Measurements from ENCODE around the gene C15orf61.

The C15orf61 gene

DNA sequence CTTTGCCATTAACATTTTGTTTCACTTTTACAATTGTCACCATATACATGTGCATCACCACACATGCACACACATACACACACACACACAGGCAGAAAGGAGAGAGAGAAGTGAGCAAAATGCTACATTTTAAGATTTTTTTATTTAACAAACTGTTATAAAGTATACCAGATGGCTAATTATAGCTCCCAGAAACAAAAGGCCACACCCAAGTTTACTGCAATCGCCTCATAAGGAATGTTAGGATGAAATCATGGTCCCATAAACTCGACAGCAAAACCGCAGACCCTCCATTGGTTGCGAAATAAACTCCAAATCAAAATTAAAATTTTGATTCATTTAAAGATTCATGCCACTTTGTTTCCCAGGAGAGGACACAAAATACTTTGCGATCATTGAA lies 16.1 kb upstream of the C15orf61 start:
- Histone ChIP-seq H3K27ac (ENCODE audit: low read depth, low read length) (no peak overlapping the region), H3K27me3 (ENCODE audit: control insufficient read depth, insufficient read depth, low read length) (no peaks in the 10 kb centered on the region), H3K4me1 (ENCODE audit: control insufficient read depth, insufficient read depth, low read length) (peaks cover 9% of the 10 kb centered on the region), H3K9ac (ENCODE audit: low read length) (no peak overlapping the region), H3K4me3 (ENCODE audit: low read depth, low read length) (no peak overlapping the region), H3K9me3 (ENCODE audit: control insufficient read depth, insufficient read depth, low read depth, low read length) (no peaks in the 10 kb centered on the region), H3K36me3 (ENCODE audit: control insufficient read depth, insufficient read depth, low read length) (no peaks in the 10 kb centered on the region)

DNA sequence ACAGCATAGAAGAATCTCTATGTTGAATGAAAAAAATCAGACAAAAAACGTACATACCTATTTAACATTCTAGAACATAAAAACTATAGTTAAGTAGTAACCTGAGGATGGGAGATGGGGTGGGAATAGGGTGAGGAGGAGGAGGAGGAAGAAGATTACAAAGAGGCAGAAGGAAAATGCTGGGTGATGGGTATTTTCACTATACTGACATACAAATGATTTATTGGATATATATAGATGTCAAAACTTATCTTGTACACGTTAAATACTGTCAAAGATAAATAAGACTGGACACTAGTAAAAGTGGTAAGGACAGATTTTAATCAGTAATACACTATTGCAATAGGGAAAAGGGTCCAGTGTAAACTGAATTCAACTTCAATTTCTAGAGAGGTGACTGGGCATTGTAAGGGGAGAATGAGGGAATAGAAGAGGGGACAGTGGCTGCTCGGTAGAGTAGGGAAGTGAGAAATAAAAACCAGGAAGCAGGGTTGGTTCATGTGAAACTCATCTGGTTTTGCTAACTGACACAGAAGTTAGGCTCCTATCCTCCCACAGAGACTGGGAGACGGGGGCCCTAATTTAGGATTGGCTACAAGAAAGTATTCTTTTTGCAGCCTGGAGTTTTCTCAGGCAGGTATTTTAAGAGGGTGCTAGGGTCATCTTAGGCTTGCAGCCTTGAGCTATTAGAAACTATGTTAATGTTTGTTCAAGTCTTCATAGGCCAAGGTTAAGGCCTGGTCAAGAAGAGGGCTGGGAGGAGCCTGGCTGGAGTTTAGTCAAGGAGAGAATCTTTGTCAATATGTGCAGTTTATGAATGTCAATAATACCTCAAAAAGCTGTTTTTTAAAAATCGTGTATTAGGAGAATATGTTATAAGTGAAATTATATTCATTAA lies 15.0 kb upstream of the C15orf61 start:
- Histone ChIP-seq H3K36me3 (ENCODE audit: control insufficient read depth, insufficient read depth, low read length) (no peaks in the 10 kb centered on the region), H3K27me3 (ENCODE audit: control insufficient read depth, insufficient read depth, low read length) (no peaks in the 10 kb centered on the region), H3K27ac (ENCODE audit: low read depth, low read length) (no peak overlapping the region), H3K9ac (ENCODE audit: low read length) (no peak overlapping the region), H3K4me1 (ENCODE audit: control insufficient read depth, insufficient read depth, low read length) (peaks cover 9% of the 10 kb centered on the region), H3K9me3 (ENCODE audit: control insufficient read depth, insufficient read depth, low read depth, low read length) (no peaks in the 10 kb centered on the region), H3K4me3 (ENCODE audit: low read depth, low read length) (no peak overlapping the region)

DNA sequence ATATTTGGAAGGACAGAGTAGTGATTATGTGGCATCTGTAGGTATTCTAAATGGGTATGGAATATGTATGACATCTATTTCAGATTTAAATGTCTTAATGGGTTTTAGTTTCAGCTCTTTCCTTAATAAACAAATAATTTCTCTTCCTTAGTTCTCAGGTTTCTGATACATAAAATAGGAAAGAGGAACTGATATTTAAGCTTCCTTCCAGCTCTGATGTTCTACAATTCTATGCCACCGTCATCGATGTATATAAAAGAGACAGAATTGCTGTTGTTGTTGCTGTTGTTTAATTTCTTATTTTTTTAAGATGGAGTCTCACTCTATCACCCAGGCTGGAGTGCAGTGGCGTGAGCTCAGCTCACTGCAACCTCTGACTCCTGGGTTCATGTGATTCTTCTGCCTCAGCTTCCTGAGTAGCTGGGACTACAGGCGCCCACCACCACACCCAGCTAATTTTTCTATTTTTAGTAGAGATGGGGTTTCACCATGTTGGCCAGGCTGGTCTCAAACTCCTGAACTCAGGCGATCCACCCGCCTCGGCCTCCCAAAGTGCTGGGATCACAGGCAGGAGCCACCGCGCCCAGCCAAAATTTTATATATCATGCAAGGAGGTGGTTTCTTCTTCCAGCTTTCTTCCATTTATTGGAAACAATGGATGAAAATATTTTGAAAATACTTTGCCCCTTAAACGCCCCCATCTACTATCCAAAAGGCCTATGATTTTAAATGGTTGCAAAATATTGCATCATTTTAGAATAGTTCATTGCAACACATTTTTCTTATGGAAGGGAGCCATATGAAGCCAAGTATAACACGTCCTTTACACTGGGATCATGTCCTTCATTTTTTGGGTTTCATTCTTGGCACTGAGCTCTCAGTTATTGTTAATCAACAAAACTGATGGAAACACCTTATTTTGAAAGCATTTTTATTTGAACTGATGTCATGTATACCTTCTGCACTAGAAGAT lies 13.9 kb upstream of the C15orf61 start:
- Histone ChIP-seq H3K4me1 (ENCODE audit: control insufficient read depth, insufficient read depth, low read length) (peaks cover 2% of the 10 kb centered on the region), H3K27me3 (ENCODE audit: control insufficient read depth, insufficient read depth, low read length) (no peaks in the 10 kb centered on the region), H3K36me3 (ENCODE audit: control insufficient read depth, insufficient read depth, low read length) (no peaks in the 10 kb centered on the region), H3K4me3 (ENCODE audit: low read depth, low read length) (no peak overlapping the region), H3K9me3 (ENCODE audit: control insufficient read depth, insufficient read depth, low read depth, low read length) (no peaks in the 10 kb centered on the region), H3K9ac (ENCODE audit: low read length) (no peak overlapping the region), H3K27ac (ENCODE audit: low read depth, low read length) (no peak overlapping the region)

DNA sequence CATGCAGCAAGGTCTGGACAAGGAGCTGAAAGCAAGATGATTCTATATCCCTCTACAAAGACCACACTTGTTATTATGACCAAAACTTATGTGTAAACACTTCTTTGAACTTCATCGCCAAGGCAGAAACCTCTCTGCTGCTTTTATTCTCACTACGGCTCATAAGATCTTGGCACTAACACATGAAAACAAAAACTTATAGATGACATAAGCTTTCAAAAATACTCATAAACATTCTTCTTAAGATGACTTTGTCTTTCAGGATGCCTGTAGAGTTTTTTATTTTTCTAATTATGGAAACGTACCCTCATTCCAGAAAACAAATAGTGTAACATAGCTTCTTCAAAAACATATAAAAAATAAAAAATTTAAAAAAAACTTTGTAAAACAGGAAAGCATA lies 12.5 kb upstream of the C15orf61 start:
- Histone ChIP-seq H3K9me3 (ENCODE audit: control insufficient read depth, insufficient read depth, low read depth, low read length) (no peaks in the 10 kb centered on the region), H3K9ac (ENCODE audit: low read length) (no peak overlapping the region), H3K36me3 (ENCODE audit: control insufficient read depth, insufficient read depth, low read length) (no peaks in the 10 kb centered on the region), H3K4me1 (ENCODE audit: control insufficient read depth, insufficient read depth, low read length) (no peaks in the 10 kb centered on the region; the same call in 1 of the 2 replicates), H3K27me3 (ENCODE audit: control insufficient read depth, insufficient read depth, low read length) (no peaks in the 10 kb centered on the region), H3K4me3 (ENCODE audit: low read depth, low read length) (no peak overlapping the region), H3K27ac (ENCODE audit: low read depth, low read length) (no peak overlapping the region)

DNA sequence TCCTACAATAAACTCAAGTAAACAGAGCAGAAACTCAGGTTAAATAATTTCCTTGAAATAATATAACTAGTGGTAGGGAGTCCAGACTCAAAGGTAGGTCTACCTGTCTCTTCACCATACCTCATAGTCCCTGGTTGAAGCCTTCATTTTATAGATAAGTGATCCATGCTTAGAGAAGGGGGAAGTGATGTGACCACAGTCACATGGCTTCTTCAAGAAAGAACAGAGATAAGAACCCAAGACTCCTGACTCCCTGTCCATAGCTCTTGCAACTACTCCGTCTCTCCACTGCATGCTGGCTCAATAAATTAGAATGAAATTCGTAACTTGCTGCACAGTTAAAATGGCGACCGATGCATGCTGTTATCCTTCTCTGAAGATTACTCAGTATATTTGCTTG lies 11.0 kb upstream of the C15orf61 start:
- H3K9ac ChIP-seq (ENCODE audit: low read length): no peak overlapping the region
- no peaks in the 10 kb centered on the region for H3K4me1 ChIP-seq (ENCODE audit: control insufficient read depth, insufficient read depth, low read length)
- H3K4me3 ChIP-seq (ENCODE audit: low read depth, low read length): no peak overlapping the region
- H3K9me3 ChIP-seq (ENCODE audit: control insufficient read depth, insufficient read depth, low read depth, low read length): no peaks in the 10 kb centered on the region
- H3K27me3 ChIP-seq (ENCODE audit: control insufficient read depth, insufficient read depth, low read length): no peaks in the 10 kb centered on the region
- no peaks in the 10 kb centered on the region for H3K36me3 ChIP-seq (ENCODE audit: control insufficient read depth, insufficient read depth, low read length)
- no peak overlapping the region for H3K27ac ChIP-seq (ENCODE audit: low read depth, low read length)

DNA sequence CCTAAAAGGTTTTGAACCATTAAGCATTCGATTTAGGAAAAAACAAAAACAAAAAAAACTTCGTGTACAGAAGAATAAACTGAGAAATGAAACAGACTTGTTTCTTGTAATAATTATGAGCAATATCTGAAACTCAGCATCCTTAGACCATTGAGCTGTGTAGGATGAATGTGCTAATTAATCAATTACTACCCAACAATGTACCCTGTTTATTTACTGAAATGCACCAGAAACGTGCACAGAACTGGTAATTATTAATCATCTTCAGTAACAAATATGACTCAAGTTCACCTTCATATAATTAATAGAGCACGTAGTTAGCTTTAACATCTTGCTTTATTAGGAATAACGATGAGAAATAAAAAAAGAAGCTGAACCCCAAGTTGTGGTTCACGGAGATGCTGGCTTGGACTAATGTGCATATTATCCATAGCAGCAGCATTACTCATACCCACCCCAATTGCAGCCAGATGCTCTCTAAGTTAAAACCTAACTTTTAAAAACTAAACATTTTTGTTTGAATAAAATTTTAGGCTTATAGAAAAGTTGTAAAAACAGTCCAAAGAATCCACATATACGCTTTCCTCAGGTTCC lies 10.2 kb upstream of the C15orf61 start:
- Histone ChIP-seq H3K9me3 (ENCODE audit: control insufficient read depth, insufficient read depth, low read depth, low read length) (no peaks in the 10 kb centered on the region), H3K27me3 (ENCODE audit: control insufficient read depth, insufficient read depth, low read length) (no peaks in the 10 kb centered on the region), H3K9ac (ENCODE audit: low read length) (no peak overlapping the region), H3K4me1 (ENCODE audit: control insufficient read depth, insufficient read depth, low read length) (no peaks in the 10 kb centered on the region), H3K27ac (ENCODE audit: low read depth, low read length) (no peak overlapping the region), H3K4me3 (ENCODE audit: low read depth, low read length) (no peak overlapping the region), H3K36me3 (ENCODE audit: control insufficient read depth, insufficient read depth, low read length) (no peaks in the 10 kb centered on the region)

DNA sequence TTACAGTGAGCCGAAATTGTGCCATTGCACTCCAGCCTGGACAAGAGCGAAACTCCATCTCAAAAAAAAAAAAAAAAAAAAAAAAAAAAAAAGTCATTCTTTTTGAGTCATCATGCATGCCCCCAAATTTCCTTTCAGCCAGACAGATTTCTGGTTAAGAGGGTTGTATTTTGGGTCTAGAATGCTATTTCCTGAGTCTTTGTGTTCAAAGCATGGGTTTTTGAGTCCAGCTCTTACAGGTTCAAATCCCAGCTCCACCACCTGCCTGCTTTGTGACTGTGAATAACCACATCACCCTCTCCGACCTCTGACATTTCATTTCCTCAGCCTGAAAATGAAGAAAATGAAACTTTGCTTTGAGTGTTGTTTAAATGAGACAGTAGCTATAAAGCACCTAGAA lies 9.3 kb upstream of the C15orf61 start:
- no peaks in the 10 kb centered on the region for H3K4me1 ChIP-seq (ENCODE audit: control insufficient read depth, insufficient read depth, low read length)
- no peak overlapping the region for H3K9ac ChIP-seq (ENCODE audit: low read length)
- H3K27me3 ChIP-seq (ENCODE audit: control insufficient read depth, insufficient read depth, low read length): no peaks in the 10 kb centered on the region
- H3K4me3 ChIP-seq (ENCODE audit: low read depth, low read length): no peak overlapping the region
- no peak overlapping the region for H3K27ac ChIP-seq (ENCODE audit: low read depth, low read length)
- H3K36me3 ChIP-seq (ENCODE audit: control insufficient read depth, insufficient read depth, low read length): no peaks in the 10 kb centered on the region
- H3K9me3 ChIP-seq (ENCODE audit: control insufficient read depth, insufficient read depth, low read depth, low read length): no peaks in the 10 kb centered on the region

DNA sequence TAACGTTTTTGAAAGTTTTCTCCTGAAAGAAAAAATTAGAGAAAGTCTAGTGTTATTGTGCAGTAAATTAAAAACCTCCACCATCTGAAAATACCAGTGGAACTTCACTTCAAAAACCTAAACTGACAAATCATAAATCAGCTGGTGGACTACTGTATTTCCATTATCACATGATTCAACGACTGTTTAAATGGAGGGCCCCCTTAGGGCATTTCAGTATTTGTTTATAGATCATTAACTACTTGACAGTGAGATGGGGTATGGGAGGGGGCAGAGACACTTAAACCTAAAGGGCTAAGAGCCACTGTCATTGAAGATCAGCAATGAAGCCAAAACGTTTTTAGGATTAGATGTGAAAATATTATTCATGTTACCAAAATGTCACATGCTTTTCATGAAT lies 8.8 kb upstream of the C15orf61 start:
- Histone ChIP-seq H3K36me3 (ENCODE audit: control insufficient read depth, insufficient read depth, low read length) (no peaks in the 10 kb centered on the region), H3K9me3 (ENCODE audit: control insufficient read depth, insufficient read depth, low read depth, low read length) (no peaks in the 10 kb centered on the region), H3K4me3 (ENCODE audit: low read depth, low read length) (no peak overlapping the region), H3K27me3 (ENCODE audit: control insufficient read depth, insufficient read depth, low read length) (no peaks in the 10 kb centered on the region), H3K4me1 (ENCODE audit: control insufficient read depth, insufficient read depth, low read length) (no peaks in the 10 kb centered on the region), H3K27ac (ENCODE audit: low read depth, low read length) (no peak overlapping the region), H3K9ac (ENCODE audit: low read length) (no peak overlapping the region)

DNA sequence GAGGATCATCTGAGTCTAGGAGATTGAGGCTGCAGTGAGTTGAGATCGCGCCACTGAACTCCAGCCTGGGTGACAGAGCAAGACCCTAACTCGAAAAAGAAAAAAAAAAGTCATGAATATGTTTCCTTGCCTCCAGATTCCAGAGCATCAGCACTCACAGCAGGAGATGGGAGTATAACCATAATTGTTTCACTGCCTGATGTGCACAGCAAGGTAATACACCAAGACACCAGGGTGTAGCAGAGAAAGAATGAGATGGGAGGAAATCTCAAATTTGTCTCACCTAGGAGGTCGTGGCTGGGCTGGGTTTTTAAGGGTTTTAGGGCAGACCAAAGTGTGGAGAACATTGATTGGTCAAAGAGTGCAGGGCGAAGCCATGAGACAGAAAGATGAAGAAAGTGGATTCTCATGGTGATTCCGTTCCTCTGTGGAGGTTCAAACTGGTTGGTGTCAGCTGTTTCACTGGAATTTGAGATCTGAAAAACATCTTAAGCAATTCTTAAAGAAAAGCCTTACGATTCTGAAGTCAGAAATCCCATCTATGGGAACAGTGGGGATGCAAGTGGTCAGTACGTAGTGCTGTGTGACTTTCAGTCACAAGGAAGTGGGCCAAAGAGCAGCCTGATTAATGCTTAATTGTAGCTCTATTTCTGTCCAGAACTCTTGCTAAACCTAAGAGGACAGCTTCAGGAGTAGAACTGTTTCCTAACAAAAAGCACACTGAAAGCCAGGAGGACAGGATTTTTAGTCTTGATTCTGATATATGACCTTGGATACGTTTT lies 7.8 kb upstream of the C15orf61 start:
- Histone ChIP-seq H3K9me3 (ENCODE audit: control insufficient read depth, insufficient read depth, low read depth, low read length) (no peaks in the 10 kb centered on the region), H3K36me3 (ENCODE audit: control insufficient read depth, insufficient read depth, low read length) (no peaks in the 10 kb centered on the region), H3K4me3 (ENCODE audit: low read depth, low read length) (no peak overlapping the region), H3K27me3 (ENCODE audit: control insufficient read depth, insufficient read depth, low read length) (no peaks in the 10 kb centered on the region), H3K4me1 (ENCODE audit: control insufficient read depth, insufficient read depth, low read length) (no peaks in the 10 kb centered on the region), H3K9ac (ENCODE audit: low read length) (no peak overlapping the region), H3K27ac (ENCODE audit: low read depth, low read length) (no peak overlapping the region)

DNA sequence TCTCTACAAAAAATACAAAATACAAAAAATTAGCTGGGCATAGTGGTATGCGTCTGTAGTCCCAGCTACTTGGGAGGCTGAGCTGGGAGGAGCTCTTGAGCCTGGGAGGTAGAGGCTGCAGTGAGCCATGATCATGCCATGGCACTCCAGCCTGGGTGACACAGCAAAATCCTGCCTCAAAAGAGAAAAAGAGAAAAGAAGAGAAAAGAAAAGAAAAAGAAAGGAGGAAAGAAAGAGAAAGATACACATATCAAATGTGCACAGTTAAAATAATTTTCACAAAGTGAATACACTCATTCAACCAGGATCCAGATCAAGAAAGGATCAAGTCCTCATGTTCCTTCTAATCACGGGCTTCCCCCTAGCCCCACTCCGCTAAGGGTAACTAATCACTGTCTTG lies 5.8 kb upstream of the C15orf61 start:
- no peak overlapping the region for H3K27ac ChIP-seq (ENCODE audit: low read depth, low read length)
- H3K4me3 ChIP-seq (ENCODE audit: low read depth, low read length): no peak overlapping the region
- H3K9me3 ChIP-seq (ENCODE audit: control insufficient read depth, insufficient read depth, low read depth, low read length): no peaks in the 10 kb centered on the region
- no peaks in the 10 kb centered on the region for H3K27me3 ChIP-seq (ENCODE audit: control insufficient read depth, insufficient read depth, low read length)
- H3K9ac ChIP-seq (ENCODE audit: low read length): no peak overlapping the region
- H3K4me1 ChIP-seq (ENCODE audit: control insufficient read depth, insufficient read depth, low read length): no peaks in the 10 kb centered on the region
- H3K36me3 ChIP-seq (ENCODE audit: control insufficient read depth, insufficient read depth, low read length): no peaks in the 10 kb centered on the region

Measured in HUES6 (cell line).